ENCODE measurements around the gene TMA7. TPM values are rescaled to one million over a fixed set of nuclear protein-coding genes. Genes with fewer than 3 reads are reported as not detected.

TMA7 gene
- total RNA-seq, 2 experiments from 2014 or later = 250 to 313 TPM

- TF ChIP-seq CTCF (conservative IDR thresholded peaks at IDR 0.05; ENCODE audit: low read length) = no peak
- TF ChIP-seq EZH2phosphoT487 (IDR thresholded peaks at IDR 0.05; ENCODE audit: borderline replicate concordance, low read depth, low read length) = no peak
- H3K36me3 ChIP-seq (ENCODE audit: insufficient read depth, low read length) = no peaks in the 10 kb centered on the region
- CTCF ChIA-PET (ENCODE audit: unreplicated experiment) = no interaction called here
Measured at GRCh38 chr3:48423883-48424695, 16.0 kb upstream of the TMA7 start.

GRCh38 chr3:48425281-48425812 is 14.7 kb upstream of the TMA7 start:
- no peak for TF ChIP-seq CTCF (conservative IDR thresholded peaks at IDR 0.05; ENCODE audit: low read length)
- TF ChIP-seq EZH2phosphoT487 (IDR thresholded peaks at IDR 0.05; ENCODE audit: borderline replicate concordance, low read depth, low read length) = no peak
- Histone ChIP-seq H3K9me3 (ENCODE audit: low read length) (no peaks in the 10 kb centered on the region), H3K27ac (ENCODE audit: low read depth, low read length, poor library complexity, severe bottlenecking) (no peak overlapping the region), H3K4me3 (ENCODE audit: low read depth, low read length, poor library complexity, severe bottlenecking) (no peak overlapping the region), H3K4me2 (ENCODE audit: low read length) (no peak overlapping the region), H3K36me3 (ENCODE audit: insufficient read depth, low read length) (no peaks in the 10 kb centered on the region), H3K4me1 (ENCODE audit: insufficient read depth, low read length, poor library complexity, severe bottlenecking) (peaks cover 8% of the 10 kb centered on the region), H2AFZ (ENCODE audit: low read length) (no peak overlapping the region), H3K9me2 (ENCODE audit: insufficient read depth, low read length) (no peaks in the 10 kb centered on the region), H3K79me2 (ENCODE audit: insufficient read depth, low read depth, low read length) (no peaks in the 10 kb centered on the region), H4K20me1 (ENCODE audit: insufficient read depth, low read length) (no peaks in the 10 kb centered on the region)
- intact Hi-C loops (cut with micrococcal nuclease; ENCODE audit: unreplicated experiment) = no loop called here
- DNase-seq (ENCODE audit: low spot score) = no peak
- BruUV-seq (replicated peaks) = no TSS peak
- POLR2A ChIA-PET = no interaction called here
- CTCF ChIA-PET (ENCODE audit: unreplicated experiment) = no interaction called here

More at GRCh38 chr3:48423883-48424695, 16.0 kb upstream of the TMA7 start:
- no peaks in the 10 kb centered on the region for H3K9me2 ChIP-seq (ENCODE audit: insufficient read depth, low read length)
- no peak overlapping the region for H3K4me2 ChIP-seq (ENCODE audit: low read length)
- H3K4me3 ChIP-seq (ENCODE audit: low read depth, low read length, poor library complexity, severe bottlenecking) = no peak overlapping the region
- POLR2A ChIA-PET = interaction anchor here (1.2 kb wide), 1 partner anchor 23 kb away, joined by 7 read pairs; no protein-coding TSS in a partner anchor
- H3K79me2 ChIP-seq (ENCODE audit: insufficient read depth, low read depth, low read length) = no peaks in the 10 kb centered on the region
- BruUV-seq (replicated peaks) = no TSS peak
- H4K20me1 ChIP-seq (ENCODE audit: insufficient read depth, low read length) = no peaks in the 10 kb centered on the region
- intact Hi-C loops (cut with micrococcal nuclease; ENCODE audit: unreplicated experiment) = loop anchor here (5.0 kb wide), 1 partner anchor 147 kb away; no protein-coding TSS in a partner anchor
- H3K9me3 ChIP-seq (ENCODE audit: low read length) = no peaks in the 10 kb centered on the region
- no peak overlapping the region for H2AFZ ChIP-seq (ENCODE audit: low read length)
- no peaks in the 10 kb centered on the region for H3K4me1 ChIP-seq (ENCODE audit: insufficient read depth, low read length, poor library complexity, severe bottlenecking)
- H3K27ac ChIP-seq (ENCODE audit: low read depth, low read length, poor library complexity, severe bottlenecking) = no peak overlapping the region
- DNase-seq (ENCODE audit: low spot score) = no peak

GRCh38 chr3:48426401-48426909 is 13.6 kb upstream of the TMA7 start:
- Histone ChIP-seq H3K36me3 (ENCODE audit: insufficient read depth, low read length) (peaks cover 3% of the 10 kb centered on the region; the same call in 1 of the 2 replicates), H3K9me3 (ENCODE audit: low read length) (no peaks in the 10 kb centered on the region), H3K27ac (ENCODE audit: low read depth, low read length, poor library complexity, severe bottlenecking) (no peak overlapping the region), H3K9me2 (ENCODE audit: insufficient read depth, low read length) (no peaks in the 10 kb centered on the region), H4K20me1 (ENCODE audit: insufficient read depth, low read length) (no peaks in the 10 kb centered on the region), H3K79me2 (ENCODE audit: insufficient read depth, low read depth, low read length) (no peaks in the 10 kb centered on the region), H3K4me1 (ENCODE audit: insufficient read depth, low read length, poor library complexity, severe bottlenecking) (peaks cover 13% of the 10 kb centered on the region), H3K4me3 (ENCODE audit: low read depth, low read length, poor library complexity, severe bottlenecking) (no peak overlapping the region), H2AFZ (ENCODE audit: low read length) (no peak overlapping the region), H3K4me2 (ENCODE audit: low read length) (no peak overlapping the region)
- CTCF ChIA-PET (ENCODE audit: unreplicated experiment) = no interaction called here
- no peak for DNase-seq (ENCODE audit: low spot score)
- no TSS peak for BruUV-seq (replicated peaks)
- POLR2A ChIA-PET = no interaction called here
- intact Hi-C loops (cut with micrococcal nuclease; ENCODE audit: unreplicated experiment) = no loop called here
- no peak for TF ChIP-seq EZH2phosphoT487 (IDR thresholded peaks at IDR 0.05; ENCODE audit: borderline replicate concordance, low read depth, low read length)
- TF ChIP-seq CTCF (conservative IDR thresholded peaks at IDR 0.05; ENCODE audit: low read length) = no peak
